ENCODE measurements around the gene ZNF470. TPM values are rescaled to one million over a fixed set of nuclear protein-coding genes. Genes with fewer than 3 reads are reported as not detected.

Gene ZNF470
- total and polyA plus RNA-seq, 8 donors, result 4.2 to 8.8 (median 8.3) TPM

- no peak for TF ChIP-seq CTCF (IDR thresholded peaks at IDR 0.05)
- H3K36me3 ChIP-seq, result no peaks in the 10 kb centered on the region
- H3K27ac ChIP-seq, result no peak overlapping the region
- H3K4me1 ChIP-seq, result no peaks in the 10 kb centered on the region
- H3K9me3 ChIP-seq, result peaks cover 0 to 91% of the 10 kb centered on the region in 2 donors
- ATAC-seq, result no peak
- H3K27me3 ChIP-seq, result no peaks in the 10 kb centered on the region
- intact Hi-C loops (cut with DNase I), result no loop called here
- H3K4me3 ChIP-seq, result no peak overlapping the region
- no peak for DNase-seq
Observed at GRCh38 chr19:56633021-56633420, 65.8 kb downstream of the ZNF470 start.

DNA sequence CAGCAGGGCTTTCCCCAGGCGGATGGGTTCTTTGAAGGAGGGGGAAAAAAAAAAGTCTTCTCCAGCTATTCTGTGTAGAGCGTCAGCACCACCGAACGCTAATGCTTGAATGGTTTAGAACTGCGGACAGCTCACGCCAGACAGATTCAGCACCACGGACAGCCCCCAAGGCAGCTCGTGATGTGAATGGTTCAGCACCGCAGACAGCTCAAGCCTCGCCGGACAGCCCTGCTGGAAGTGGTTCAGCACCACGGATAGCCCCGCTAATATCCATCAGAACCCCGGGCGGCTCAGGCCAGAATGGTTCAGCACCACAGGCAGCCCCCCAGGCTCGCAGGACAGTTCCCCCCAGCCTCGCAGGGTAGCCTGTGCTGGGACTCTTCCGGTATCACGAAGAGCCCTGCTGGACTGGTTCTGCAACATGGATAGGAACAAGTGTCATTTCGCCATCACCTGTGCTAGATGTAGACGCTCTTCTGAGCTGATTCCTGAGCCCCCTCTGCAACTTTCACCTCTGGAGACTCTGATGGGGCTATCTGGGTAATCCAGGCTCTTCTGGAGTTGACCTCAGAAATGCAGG lies 70.8 kb downstream of the ZNF470 start:
- Histone ChIP-seq H3K9me3 (peaks cover 0 to 82% of the 10 kb centered on the region in 2 donors), H3K4me3 (no peak overlapping the region), H3K27ac (no peak overlapping the region), H3K36me3 (no peaks in the 10 kb centered on the region), H3K4me1 (no peaks in the 10 kb centered on the region), H3K27me3 (peaks cover 1 to 16% of the 10 kb centered on the region in 2 donors)
- ATAC-seq, result peak; percentile 96
- TF ChIP-seq CTCF (IDR thresholded peaks at IDR 0.05), result no peak
- DNase-seq, result peak in 3 of 4 donors; percentile 81 to 92 (median 84)
- intact Hi-C loops (cut with DNase I), result no loop called here

Other genes with a start within 250 kb of the ZNF470 start
- gene ZNF582, start 173.9 kb upstream of the ZNF470 start, total RNA-seq, result 1 to 10 TPM; 2.9 to 4.3 TPM
- gene ZNF582, start 173.9 kb upstream of the ZNF470 start, polyA plus RNA-seq (ENCODE audit: insufficient read length in 6 of 6), result 10 to 100 TPM in 2 of 6 donors, 1 to 10 TPM in 4; 8.4 to 13.1 (median 9.4) TPM
- gene ZNF583, start 163.1 kb upstream of the ZNF470 start, total RNA-seq, result 1 to 10 TPM; 4.8 to 6.1 TPM
- gene ZNF583, start 163.1 kb upstream of the ZNF470 start, polyA plus RNA-seq (ENCODE audit: insufficient read length in 6 of 6), result 10 to 100 TPM in 5 of 6 donors, 1 to 10 TPM in 1; 9.5 to 13.8 (median 12.5) TPM
- gene ZNF667, start 90.1 kb upstream of the ZNF470 start, total RNA-seq, result 1 to 10 TPM; 2.7 to 3.0 TPM
- gene ZNF667, start 90.1 kb upstream of the ZNF470 start, polyA plus RNA-seq (ENCODE audit: insufficient read length in 6 of 6), result 10 to 100 TPM; 15.2 to 21.5 (median 19.5) TPM
- gene ZNF471, start 59.6 kb upstream of the ZNF470 start, total RNA-seq, result 1 to 10 TPM; 2.8 to 7.2 TPM
- 10 to 100 TPM; 31.1 to 47.6 (median 37.1) TPM for gene ZNF471, start 59.6 kb upstream of the ZNF470 start, polyA plus RNA-seq (ENCODE audit: insufficient read length in 6 of 6)
- gene ZFP28, start 28.5 kb upstream of the ZNF470 start, total RNA-seq, result 1 to 10 TPM; 6.3 to 7.0 TPM
- 10 to 100 TPM; 14.6 to 17.1 (median 15.1) TPM for gene ZFP28, start 28.5 kb upstream of the ZNF470 start, polyA plus RNA-seq (ENCODE audit: insufficient read length in 6 of 6)
- gene ZNF71, start 27.8 kb downstream of the ZNF470 start, total RNA-seq, result 1 to 10 TPM; 5.6 to 6.4 TPM
- 10 to 100 TPM in 2 of 6 donors, 1 to 10 TPM in 4; 7.8 to 10.7 (median 8.8) TPM for gene ZNF71, start 27.8 kb downstream of the ZNF470 start, polyA plus RNA-seq (ENCODE audit: insufficient read length in 6 of 6)
- not detected for gene SMIM17, start 75.7 kb downstream of the ZNF470 start, total RNA-seq
- 1 to 10 TPM; 3.0 to 3.8 (median 3.4) TPM for gene SMIM17, start 75.7 kb downstream of the ZNF470 start, polyA plus RNA-seq (ENCODE audit: insufficient read length in 6 of 6)
- 1 to 10 TPM; 2.3 to 3.0 TPM for gene ZNF835, start 104.3 kb downstream of the ZNF470 start, total RNA-seq
- 1 to 10 TPM; 3.1 to 4.9 (median 4.2) TPM for gene ZNF835, start 104.3 kb downstream of the ZNF470 start, polyA plus RNA-seq (ENCODE audit: insufficient read length in 6 of 6)

Measured in left lung (tissue), 10 donors.